ENCODE data around the gene JADE2. TPM values are rescaled to one million over a fixed set of nuclear protein-coding genes. Genes with fewer than 3 reads are reported as not detected.

JADE2 gene
- total RNA-seq, 1 donor from 2014 or later: 10.8 TPM

DNA sequence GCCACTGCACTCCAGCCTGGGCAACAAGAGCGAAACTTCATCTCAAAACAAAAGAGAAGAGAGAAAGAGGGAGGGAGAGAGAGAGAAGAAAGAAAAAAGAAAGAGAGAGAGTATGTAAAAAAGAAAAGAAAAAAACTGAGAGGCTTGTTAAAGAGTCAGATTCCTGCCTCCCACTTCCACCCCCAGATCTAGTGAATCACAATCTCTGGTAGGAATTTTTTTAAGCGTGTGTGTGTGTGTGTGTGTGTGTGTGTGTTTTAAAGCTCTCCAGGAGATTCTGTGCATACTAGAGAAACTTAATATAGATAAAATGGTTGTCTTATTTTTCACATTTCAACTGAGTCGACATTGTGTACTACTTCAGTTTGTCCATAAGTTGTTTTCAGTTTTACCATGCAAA, 75.1 kb downstream of the JADE2 start:
- no peaks in the 10 kb centered on the region for H3K9me3 Mint-ChIP-seq
- no peak overlapping the region for H3K4me3 Mint-ChIP-seq
- DNase-seq (ENCODE audit: extremely low spot score, unreplicated experiment): no peak
- TF ChIP-seq, protein P1, sequence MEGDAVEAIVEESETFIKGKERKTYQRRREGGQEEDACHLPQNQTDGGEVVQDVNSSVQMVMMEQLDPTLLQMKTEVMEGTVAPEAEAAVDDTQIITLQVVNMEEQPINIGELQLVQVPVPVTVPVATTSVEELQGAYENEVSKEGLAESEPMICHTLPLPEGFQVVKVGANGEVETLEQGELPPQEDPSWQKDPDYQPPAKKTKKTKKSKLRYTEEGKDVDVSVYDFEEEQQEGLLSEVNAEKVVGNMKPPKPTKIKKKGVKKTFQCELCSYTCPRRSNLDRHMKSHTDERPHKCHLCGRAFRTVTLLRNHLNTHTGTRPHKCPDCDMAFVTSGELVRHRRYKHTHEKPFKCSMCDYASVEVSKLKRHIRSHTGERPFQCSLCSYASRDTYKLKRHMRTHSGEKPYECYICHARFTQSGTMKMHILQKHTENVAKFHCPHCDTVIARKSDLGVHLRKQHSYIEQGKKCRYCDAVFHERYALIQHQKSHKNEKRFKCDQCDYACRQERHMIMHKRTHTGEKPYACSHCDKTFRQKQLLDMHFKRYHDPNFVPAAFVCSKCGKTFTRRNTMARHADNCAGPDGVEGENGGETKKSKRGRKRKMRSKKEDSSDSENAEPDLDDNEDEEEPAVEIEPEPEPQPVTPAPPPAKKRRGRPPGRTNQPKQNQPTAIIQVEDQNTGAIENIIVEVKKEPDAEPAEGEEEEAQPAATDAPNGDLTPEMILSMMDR (conservative IDR thresholded peaks at IDR 0.05): no peak
- H3K36me3 Mint-ChIP-seq: peaks cover under 1% of the 10 kb centered on the region
- H3K27me3 Mint-ChIP-seq: no peaks in the 10 kb centered on the region
- H3K27ac Mint-ChIP-seq: no peak overlapping the region
- no peaks in the 10 kb centered on the region for H3K4me1 Mint-ChIP-seq (ENCODE audit: unreplicated experiment)

- no peak overlapping the region for H3K27ac Mint-ChIP-seq
- H3K36me3 Mint-ChIP-seq: peaks cover 9% of the 10 kb centered on the region
- H3K4me1 Mint-ChIP-seq (ENCODE audit: unreplicated experiment): no peaks in the 10 kb centered on the region
- DNase-seq (ENCODE audit: extremely low spot score, unreplicated experiment): no peak
- H3K4me3 Mint-ChIP-seq: no peak overlapping the region
- TF ChIP-seq, protein P1 (conservative IDR thresholded peaks at IDR 0.05): no peak
- H3K9me3 Mint-ChIP-seq: no peaks in the 10 kb centered on the region
- H3K27me3 Mint-ChIP-seq: no peaks in the 10 kb centered on the region
Measured at GRCh38 chr5:134603059-134603458, 77.6 kb downstream of the JADE2 start.

DNA sequence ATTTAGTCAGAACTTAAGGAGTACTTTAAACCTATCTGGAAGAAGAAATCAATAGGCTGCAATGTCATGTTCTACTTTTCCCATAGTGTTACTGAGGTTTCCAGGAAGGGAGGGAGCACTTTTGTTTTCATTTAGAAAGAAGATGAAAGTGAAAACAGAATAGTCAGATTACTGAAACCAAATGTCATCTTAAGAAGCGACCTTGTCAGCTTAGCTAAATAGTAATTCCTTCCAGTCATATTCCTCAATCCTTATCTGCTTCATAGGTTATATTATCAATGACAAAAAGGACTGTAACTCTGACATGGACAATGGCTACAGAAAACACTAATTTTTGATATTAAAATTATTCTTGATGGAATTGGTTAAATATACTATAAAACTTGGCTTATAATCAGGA, 79.4 kb downstream of the JADE2 start:
- no peaks in the 10 kb centered on the region for H3K9me3 Mint-ChIP-seq
- DNase-seq (ENCODE audit: extremely low spot score, unreplicated experiment): no peak
- TF ChIP-seq, protein P1 (conservative IDR thresholded peaks at IDR 0.05): no peak
- H3K4me3 Mint-ChIP-seq: no peak overlapping the region
- H3K27ac Mint-ChIP-seq: no peak overlapping the region
- peaks cover 19% of the 10 kb centered on the region for H3K36me3 Mint-ChIP-seq
- no peaks in the 10 kb centered on the region for H3K27me3 Mint-ChIP-seq
- H3K4me1 Mint-ChIP-seq (ENCODE audit: unreplicated experiment): peaks cover 6% of the 10 kb centered on the region

DNA sequence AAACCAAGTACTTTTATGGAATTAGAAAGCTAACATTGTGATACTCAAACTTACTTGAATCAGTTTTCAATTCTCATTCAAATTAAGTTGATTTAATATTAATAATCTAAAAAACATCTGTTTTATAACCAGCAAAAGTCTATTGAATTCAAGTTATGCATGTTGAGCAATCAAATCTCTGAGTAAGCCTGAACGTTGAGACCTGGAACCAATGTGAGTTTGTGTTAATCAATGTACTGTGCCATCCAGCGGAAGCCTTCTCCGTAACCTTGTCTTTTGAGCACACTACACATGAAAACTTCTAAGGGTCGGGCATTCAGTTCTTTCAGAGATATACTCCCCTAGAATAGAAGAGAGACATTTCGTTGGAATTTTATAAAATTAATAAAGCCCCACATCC, 81.3 kb downstream of the JADE2 start:
- H3K9me3 Mint-ChIP-seq: no peaks in the 10 kb centered on the region
- H3K27ac Mint-ChIP-seq: no peak overlapping the region
- DNase-seq (ENCODE audit: extremely low spot score, unreplicated experiment): no peak
- H3K27me3 Mint-ChIP-seq: no peaks in the 10 kb centered on the region
- TF ChIP-seq, protein P1 (conservative IDR thresholded peaks at IDR 0.05): no peak
- H3K4me1 Mint-ChIP-seq (ENCODE audit: unreplicated experiment): peaks cover 6% of the 10 kb centered on the region
- peaks cover 27% of the 10 kb centered on the region for H3K36me3 Mint-ChIP-seq
- no peak overlapping the region for H3K4me3 Mint-ChIP-seq

GRCh38 chr5:134608555-134608954, 83.1 kb downstream of the JADE2 start:
- H3K27me3 Mint-ChIP-seq: no peaks in the 10 kb centered on the region
- peaks cover 6% of the 10 kb centered on the region for H3K4me1 Mint-ChIP-seq (ENCODE audit: unreplicated experiment)
- DNase-seq (ENCODE audit: extremely low spot score, unreplicated experiment): no peak
- H3K36me3 Mint-ChIP-seq: peaks cover 37% of the 10 kb centered on the region
- TF ChIP-seq, protein P1 (conservative IDR thresholded peaks at IDR 0.05): no peak
- no peaks in the 10 kb centered on the region for H3K9me3 Mint-ChIP-seq
- H3K27ac Mint-ChIP-seq: no peak overlapping the region
- H3K4me3 Mint-ChIP-seq: no peak overlapping the region
